HT1080 (cell line): Measurements from ENCODE around the gene OOEP. TPM values are rescaled to one million over a fixed set of nuclear protein-coding genes. Genes with fewer than 3 reads are reported as not detected.

Experiments used
- small RNA-seq: library from RNA; depleted of rRNA; stranded (forward); fragments of <200 nt; gene quantifications from one replicate; pipeline ENCODE3, GENCODE V24; 2014
- total RNA-seq: library from RNA; depleted of rRNA; stranded (reverse); fragments of >200 nt; shearing (Covaris generic); gene quantifications from 2 replicates; pipeline ENCODE4 v1.2.3, GENCODE V29; 2014; rRNA removed

Gene OOEP
- total RNA-seq, 1 experiment from 2014 or later, result not detected

Small RNA genes lying within 50 kb of the gene (small RNA-seq; reads per million reads assigned to genes)
- gene RPL39P3, result not detected

Other genes with a start within 250 kb of the OOEP start
- gene KHDC1L, start 144.4 kb downstream of the OOEP start, total RNA-seq, result not detected in 2 replicates
- gene KHDC1, start 106.7 kb downstream of the OOEP start, total RNA-seq, result 2.6 and 4.2 TPM in 2 replicates
- not detected in 2 replicates for gene DPPA5, start 15.6 kb downstream of the OOEP start, total RNA-seq
- gene KHDC3L, start 7.2 kb downstream of the OOEP start, total RNA-seq, result not detected in 2 replicates
- gene DDX43, start 24.9 kb upstream of the OOEP start, total RNA-seq, result not detected in 2 replicates
- gene CGAS, start 82.4 kb upstream of the OOEP start, total RNA-seq, result 1.4 and 2.3 TPM in 2 replicates
- gene MTO1, start 91.8 kb upstream of the OOEP start, total RNA-seq, result 24.9 and 26.3 TPM in 2 replicates
- gene EEF1A1, start 151.1 kb upstream of the OOEP start, total RNA-seq, result 11,180 and 11,589 TPM in 2 replicates